WTC11 (cell line): Measurements from ENCODE around the gene ENHO. TPM values are rescaled to one million over a fixed set of nuclear protein-coding genes. Genes with fewer than 3 reads are reported as not detected.

Source experiments
- ATAC-seq: fragments of 200-7000 bp; cut with Tn5 transposase; 2 replicates; pipeline ENCODE4 v1.10.0; 2021; ENCODE audit warnings: mild to moderate bottlenecking, moderate library complexity
- CTCF ChIA-PET: fragments of 300-600 bp; sonication (Branson Sonifier 250); formaldehyde crosslinking; loops from one replicate; lab custom pipeline; 2021; ENCODE audit warnings: antibody characterized with exemption; lab: Charles Lee
- POLR2A ChIA-PET: fragments of 350-600 bp; sonication (Branson Sonifier 250); formaldehyde crosslinking; loops from one replicate; lab custom pipeline; 2021; ENCODE audit warnings: antibody characterized with exemption; lab: Charles Lee
- DNase-seq: peaks from one replicate; pipeline ENCODE4 v3.0.0; 2021; ENCODE audit warnings: low spot score
- H3K27ac Mint-ChIP-seq: 2 replicates; pipeline ENCODE4 v1.8.0; 2021; ENCODE audit warnings: mixed read lengths
- H3K27me3 Mint-ChIP-seq: 2 replicates; pipeline ENCODE4 v1.8.0; 2021; ENCODE audit warnings: low read depth, mild to moderate bottlenecking, moderate library complexity, mixed read lengths
- H3K36me3 Mint-ChIP-seq: 2 replicates; pipeline ENCODE4 v1.8.0; 2021; ENCODE audit warnings: mixed read lengths
- H3K4me1 Mint-ChIP-seq: 2 replicates; pipeline ENCODE4 v1.8.0; 2022; ENCODE audit warnings: mixed read lengths
- H3K4me3 Mint-ChIP-seq: 2 replicates; pipeline ENCODE4 v1.8.0; 2021; ENCODE audit warnings: mild to moderate bottlenecking, moderate library complexity, mixed read lengths
- H3K9me3 Mint-ChIP-seq: 2 replicates; pipeline ENCODE4 v1.8.0; 2021; ENCODE audit warnings: mixed read lengths
- CBFB ChIP-seq: sonication (generic); formaldehyde crosslinking; IDR thresholded peaks from 2 replicates; pipeline ENCODE4 v1.8.1; 2022; ENCODE audit warnings: mild to moderate bottlenecking, low read depth, missing genetic modification reagents
- ETV6 ChIP-seq: sonication (generic); formaldehyde crosslinking; IDR thresholded peaks from 2 replicates; pipeline ENCODE4 v1.8.1; 2022; ENCODE audit warnings: mild to moderate bottlenecking, missing genetic modification reagents
- GABPB1 ChIP-seq: sonication (generic); formaldehyde crosslinking; IDR thresholded peaks from 2 replicates; pipeline ENCODE4 v1.8.1; 2023; ENCODE audit warnings: mild to moderate bottlenecking, missing genetic modification reagents
- MYBL2 ChIP-seq: sonication (generic); formaldehyde crosslinking; IDR thresholded peaks from 2 replicates; pipeline ENCODE4 v1.8.1; 2023; ENCODE audit warnings: mild to moderate bottlenecking, moderate library complexity, missing genetic modification reagents
- NFATC4 ChIP-seq: fragments of 250-450 bp; sonication (Bioruptor Pico); IDR thresholded peaks from 2 replicates; pipeline ENCODE4 v1.9.0; 2021; ENCODE audit warnings: mild to moderate bottlenecking
- NFE2L1 ChIP-seq: sonication (generic); formaldehyde crosslinking; IDR thresholded peaks from 2 replicates; pipeline ENCODE4 v1.8.1; 2023; ENCODE audit warnings: missing genetic modification reagents
- NR1H2 ChIP-seq: sonication (generic); formaldehyde crosslinking; IDR thresholded peaks from 2 replicates; pipeline ENCODE4 v1.9.0; 2021; ENCODE audit warnings: mild to moderate bottlenecking, moderate library complexity, missing genetic modification reagents
- NR2C2 ChIP-seq: sonication (generic); formaldehyde crosslinking; IDR thresholded peaks from 2 replicates; pipeline ENCODE4 v1.8.0; 2022; ENCODE audit warnings: mild to moderate bottlenecking, missing genetic modification reagents
- ZNF121 ChIP-seq: sonication (generic); formaldehyde crosslinking; IDR thresholded peaks from 2 replicates; pipeline ENCODE4 v1.8.0; 2023; ENCODE audit warnings: missing genetic modification reagents
- ZNF263 ChIP-seq: sonication (generic); formaldehyde crosslinking; IDR thresholded peaks from 2 replicates; pipeline ENCODE4 v1.8.1; 2022; ENCODE audit warnings: low read depth, mild to moderate bottlenecking, moderate library complexity, missing genetic modification reagents
- ZNF396 ChIP-seq: fragments of 250-450 bp; sonication (Bioruptor Pico); IDR thresholded peaks from 2 replicates; pipeline ENCODE4 v1.8.0; 2021; ENCODE audit warnings: mild to moderate bottlenecking, moderate library complexity, borderline replicate concordance
- total RNA-seq: library from RNA; stranded (reverse); gene quantifications from 3 replicates; pipeline ENCODE4 v1.2.3, GENCODE V29; 2021
- TF ChIP-seq, protein P1 (sequence below): sonication (generic); formaldehyde crosslinking; IDR thresholded peaks from 2 replicates; pipeline ENCODE4 v1.8.1; 2023; ENCODE audit warnings: mild to moderate bottlenecking, missing genetic modification reagents
- TF ChIP-seq, protein P2 (sequence below): sonication (generic); formaldehyde crosslinking; IDR thresholded peaks from 2 replicates; pipeline ENCODE4 v1.8.1; 2022; ENCODE audit warnings: low read depth, missing genetic modification reagents, borderline replicate concordance
- TF ChIP-seq, protein P3 (sequence below): fragments of 250-450 bp; sonication (Bioruptor Pico); IDR thresholded peaks from 2 replicates; pipeline ENCODE4 v1.8.0; 2021; ENCODE audit warnings: mild to moderate bottlenecking
- TF ChIP-seq, protein P4 (sequence below): sonication (generic); formaldehyde crosslinking; conservative IDR thresholded peaks from 2 replicates; pipeline ENCODE4 v1.8.1; 2023; ENCODE audit warnings: mild to moderate bottlenecking, low read depth, missing genetic modification reagents, moderate library complexity

Gene ENHO
- total RNA-seq, 1 experiment from 2014 or later, result 28.3 TPM

DNA sequence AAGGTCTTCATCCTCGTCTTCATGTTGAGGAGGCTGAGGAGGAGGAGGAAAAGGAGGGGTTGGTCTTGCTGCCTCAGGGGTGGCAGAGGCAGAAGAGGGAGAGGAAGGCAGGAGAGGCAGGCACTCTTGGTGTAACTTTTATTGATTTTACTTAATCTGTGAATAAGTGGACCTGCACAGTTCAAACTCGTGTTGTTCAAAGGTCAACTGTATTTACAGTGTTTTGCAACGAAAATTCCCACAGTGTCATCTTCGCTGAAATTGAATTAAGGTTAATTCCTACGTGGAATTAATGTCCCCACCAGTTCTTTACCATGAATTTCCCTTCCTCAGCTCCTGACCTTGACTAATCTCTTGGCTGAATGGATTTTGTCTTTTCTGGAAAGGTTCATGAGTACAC, 21.2 kb upstream of the ENHO start (continued):
- TF ChIP-seq, protein P1, sequence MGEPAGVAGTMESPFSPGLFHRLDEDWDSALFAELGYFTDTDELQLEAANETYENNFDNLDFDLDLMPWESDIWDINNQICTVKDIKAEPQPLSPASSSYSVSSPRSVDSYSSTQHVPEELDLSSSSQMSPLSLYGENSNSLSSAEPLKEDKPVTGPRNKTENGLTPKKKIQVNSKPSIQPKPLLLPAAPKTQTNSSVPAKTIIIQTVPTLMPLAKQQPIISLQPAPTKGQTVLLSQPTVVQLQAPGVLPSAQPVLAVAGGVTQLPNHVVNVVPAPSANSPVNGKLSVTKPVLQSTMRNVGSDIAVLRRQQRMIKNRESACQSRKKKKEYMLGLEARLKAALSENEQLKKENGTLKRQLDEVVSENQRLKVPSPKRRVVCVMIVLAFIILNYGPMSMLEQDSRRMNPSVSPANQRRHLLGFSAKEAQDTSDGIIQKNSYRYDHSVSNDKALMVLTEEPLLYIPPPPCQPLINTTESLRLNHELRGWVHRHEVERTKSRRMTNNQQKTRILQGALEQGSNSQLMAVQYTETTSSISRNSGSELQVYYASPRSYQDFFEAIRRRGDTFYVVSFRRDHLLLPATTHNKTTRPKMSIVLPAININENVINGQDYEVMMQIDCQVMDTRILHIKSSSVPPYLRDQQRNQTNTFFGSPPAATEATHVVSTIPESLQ (CRISPR knock-in tag), result no peak
- TF ChIP-seq CBFB (CRISPR knock-in tag) (no peak), NFE2L1 (CRISPR knock-in tag) (no peak)
- TF ChIP-seq, protein P2, sequence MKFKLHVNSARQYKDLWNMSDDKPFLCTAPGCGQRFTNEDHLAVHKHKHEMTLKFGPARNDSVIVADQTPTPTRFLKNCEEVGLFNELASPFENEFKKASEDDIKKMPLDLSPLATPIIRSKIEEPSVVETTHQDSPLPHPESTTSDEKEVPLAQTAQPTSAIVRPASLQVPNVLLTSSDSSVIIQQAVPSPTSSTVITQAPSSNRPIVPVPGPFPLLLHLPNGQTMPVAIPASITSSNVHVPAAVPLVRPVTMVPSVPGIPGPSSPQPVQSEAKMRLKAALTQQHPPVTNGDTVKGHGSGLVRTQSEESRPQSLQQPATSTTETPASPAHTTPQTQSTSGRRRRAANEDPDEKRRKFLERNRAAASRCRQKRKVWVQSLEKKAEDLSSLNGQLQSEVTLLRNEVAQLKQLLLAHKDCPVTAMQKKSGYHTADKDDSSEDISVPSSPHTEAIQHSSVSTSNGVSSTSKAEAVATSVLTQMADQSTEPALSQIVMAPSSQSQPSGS, result no peak
- TF ChIP-seq, protein P3, sequence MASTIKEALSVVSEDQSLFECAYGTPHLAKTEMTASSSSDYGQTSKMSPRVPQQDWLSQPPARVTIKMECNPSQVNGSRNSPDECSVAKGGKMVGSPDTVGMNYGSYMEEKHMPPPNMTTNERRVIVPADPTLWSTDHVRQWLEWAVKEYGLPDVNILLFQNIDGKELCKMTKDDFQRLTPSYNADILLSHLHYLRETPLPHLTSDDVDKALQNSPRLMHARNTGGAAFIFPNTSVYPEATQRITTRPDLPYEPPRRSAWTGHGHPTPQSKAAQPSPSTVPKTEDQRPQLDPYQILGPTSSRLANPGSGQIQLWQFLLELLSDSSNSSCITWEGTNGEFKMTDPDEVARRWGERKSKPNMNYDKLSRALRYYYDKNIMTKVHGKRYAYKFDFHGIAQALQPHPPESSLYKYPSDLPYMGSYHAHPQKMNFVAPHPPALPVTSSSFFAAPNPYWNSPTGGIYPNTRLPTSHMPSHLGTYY (CRISPR knock-in tag), result no peak

DNA sequence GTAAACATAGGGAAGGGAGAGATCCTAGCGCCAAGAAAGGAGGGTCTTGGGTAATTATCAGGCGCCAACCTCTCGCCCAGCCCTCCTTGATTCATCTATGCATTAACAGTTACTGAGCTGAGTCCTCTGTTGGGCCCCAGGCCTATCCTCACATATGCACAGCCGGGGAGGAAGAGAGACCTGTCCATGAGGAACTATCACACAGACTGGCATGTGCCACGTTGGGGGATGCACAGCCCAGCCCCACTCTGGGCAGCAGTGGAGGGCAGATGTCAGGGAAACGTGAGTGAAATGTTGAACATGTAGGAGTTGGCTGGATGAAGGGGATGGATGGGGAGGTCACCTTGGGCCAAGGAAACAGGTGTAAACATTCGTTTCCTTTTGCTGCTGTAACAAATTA, 18.8 kb upstream of the ENHO start:
- Mint-ChIP-seq H3K27ac (no peak overlapping the region), H3K4me1 (peaks cover 5% of the 10 kb centered on the region)
- CTCF ChIA-PET, result interaction anchor here (0.9 kb wide), 1 partner anchor 62 kb away, joined by 4 read pairs; no protein-coding TSS in a partner anchor

DNA sequence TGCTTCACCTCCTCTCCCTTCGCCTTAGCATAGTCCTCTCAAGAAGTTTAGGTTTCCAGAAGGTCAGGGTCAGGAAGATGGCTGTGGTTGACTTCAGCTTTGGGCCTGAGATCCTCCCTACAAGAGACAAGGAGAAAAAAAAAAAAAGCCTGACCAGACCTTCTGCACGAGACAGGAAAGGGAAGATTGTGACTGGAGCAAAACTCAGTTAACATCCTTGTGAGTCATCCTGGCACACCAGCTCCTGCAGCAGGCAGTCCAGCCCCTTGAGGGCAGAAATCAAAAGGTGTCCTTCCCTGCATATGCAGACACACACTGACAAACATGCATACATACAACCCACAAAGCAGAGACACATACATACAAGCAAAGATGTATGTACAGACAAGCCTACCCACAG, 18.0 kb upstream of the ENHO start:
- TF ChIP-seq ETV6, result no peak
- no peak for TF ChIP-seq NFATC4 (CRISPR knock-in tag)
- no peak for TF ChIP-seq ZNF396 (CRISPR knock-in tag)
- TF ChIP-seq GABPB1 (CRISPR knock-in tag), result no peak
- TF ChIP-seq, protein P4, sequence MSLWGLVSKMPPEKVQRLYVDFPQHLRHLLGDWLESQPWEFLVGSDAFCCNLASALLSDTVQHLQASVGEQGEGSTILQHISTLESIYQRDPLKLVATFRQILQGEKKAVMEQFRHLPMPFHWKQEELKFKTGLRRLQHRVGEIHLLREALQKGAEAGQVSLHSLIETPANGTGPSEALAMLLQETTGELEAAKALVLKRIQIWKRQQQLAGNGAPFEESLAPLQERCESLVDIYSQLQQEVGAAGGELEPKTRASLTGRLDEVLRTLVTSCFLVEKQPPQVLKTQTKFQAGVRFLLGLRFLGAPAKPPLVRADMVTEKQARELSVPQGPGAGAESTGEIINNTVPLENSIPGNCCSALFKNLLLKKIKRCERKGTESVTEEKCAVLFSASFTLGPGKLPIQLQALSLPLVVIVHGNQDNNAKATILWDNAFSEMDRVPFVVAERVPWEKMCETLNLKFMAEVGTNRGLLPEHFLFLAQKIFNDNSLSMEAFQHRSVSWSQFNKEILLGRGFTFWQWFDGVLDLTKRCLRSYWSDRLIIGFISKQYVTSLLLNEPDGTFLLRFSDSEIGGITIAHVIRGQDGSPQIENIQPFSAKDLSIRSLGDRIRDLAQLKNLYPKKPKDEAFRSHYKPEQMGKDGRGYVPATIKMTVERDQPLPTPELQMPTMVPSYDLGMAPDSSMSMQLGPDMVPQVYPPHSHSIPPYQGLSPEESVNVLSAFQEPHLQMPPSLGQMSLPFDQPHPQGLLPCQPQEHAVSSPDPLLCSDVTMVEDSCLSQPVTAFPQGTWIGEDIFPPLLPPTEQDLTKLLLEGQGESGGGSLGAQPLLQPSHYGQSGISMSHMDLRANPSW (CRISPR knock-in tag), result no peak
- TF ChIP-seq, protein P1 (CRISPR knock-in tag), result no peak
- no peak for TF ChIP-seq MYBL2
- TF ChIP-seq ZNF263 (CRISPR knock-in tag), result no peak
- no peak for TF ChIP-seq NR2C2 (CRISPR knock-in tag)
- TF ChIP-seq, all 79 proteins: peak for 0
- peaks cover 3% of the 10 kb centered on the region; the same call in 1 of the 2 replicates for H3K27me3 Mint-ChIP-seq
- CTCF ChIA-PET, result interaction anchor here (2.2 kb wide), 1 partner anchor 137 kb away, joined by 6 read pairs; no protein-coding TSS in a partner anchor
- ATAC-seq, result no peak
- POLR2A ChIA-PET, result no interaction called here
- no peaks in the 10 kb centered on the region for H3K36me3 Mint-ChIP-seq
- H3K27ac Mint-ChIP-seq, result no peak overlapping the region
- peaks cover 6% of the 10 kb centered on the region for H3K9me3 Mint-ChIP-seq
- peaks cover 5% of the 10 kb centered on the region for H3K4me1 Mint-ChIP-seq
- H3K4me3 Mint-ChIP-seq, result no peak overlapping the region
- no peak for DNase-seq

More for the DNA sequence above, 18.8 kb upstream of the ENHO start:
- Mint-ChIP-seq H3K9me3 (peaks cover 6% of the 10 kb centered on the region), H3K4me3 (no peak overlapping the region), H3K36me3 (no peaks in the 10 kb centered on the region), H3K27me3 (peaks cover 3% of the 10 kb centered on the region; the same call in 1 of the 2 replicates)
- POLR2A ChIA-PET, result no interaction called here
- no peak for TF ChIP-seq ZNF121 (CRISPR knock-in tag)
- TF ChIP-seq NR1H2, result no peak
- no peak for ATAC-seq
- no peak for DNase-seq
